Measurements from ENCODE around the gene CDH12. TPM values are rescaled to one million over a fixed set of nuclear protein-coding genes. Genes with fewer than 3 reads are reported as not detected.

CDH12 gene
- total and polyA plus RNA-seq, 2 donors (not counting 3 experiments of a cell fraction or from before 2014, with no cell fraction given), result 0.03 TPM; not detected in 1

GRCh38 chr5:22238047-22238446 lies 615.1 kb downstream of the CDH12 start:
- Histone ChIP-seq H3K79me2 (ENCODE audit: control insufficient read depth, insufficient read depth, low read length) (no peaks in the 10 kb centered on the region), H3K27ac (ENCODE audit: insufficient read depth, low read depth, low read length) (no peak overlapping the region), H3K36me3 (ENCODE audit: control insufficient read depth in 2 of 2, extremely low read depth in 1 of 2, insufficient read depth in 2 of 2, low read length in 2 of 2) (no peaks in the 10 kb centered on the region), H3K27me3 (ENCODE audit: control insufficient read depth in 2 of 2, insufficient read depth in 2 of 2, low read length in 2 of 2) (no peaks in the 10 kb centered on the region), H3K9me3 (replicated peaks; ENCODE audit: control insufficient read depth, insufficient read depth, low read length) (no peaks in the 10 kb centered on the region), H3K4me3 (replicated peaks in 1 of 3; ENCODE audit: insufficient read depth in 1 of 3, low read depth in 1 of 3, low read length in 3 of 3) (no peak overlapping the region), H3K4me2 (ENCODE audit: insufficient read depth, low read length) (no peak overlapping the region), H4K20me1 (replicated peaks; ENCODE audit: control insufficient read depth, extremely low read depth, insufficient read depth, low read length) (no peaks in the 10 kb centered on the region), H3K9ac (replicated peaks; ENCODE audit: extremely low read depth, insufficient read depth, low read length) (no peak overlapping the region), H3K4me1 (ENCODE audit: control insufficient read depth, extremely low read depth, insufficient read depth, low read length) (no peaks in the 10 kb centered on the region), H3K9me1 (replicated peaks; ENCODE audit: control insufficient read depth, extremely low read depth, insufficient read depth, low read length) (no peaks in the 10 kb centered on the region), H2AFZ (ENCODE audit: low read depth, low read length) (no peak overlapping the region)
- intact Hi-C loops (cut with micrococcal nuclease), result no loop called here
- DNase-seq (ENCODE audit: low read depth, low spot score), result no peak
- POLR2A ChIA-PET, result no interaction called here
- dilution Hi-C loops (cut with MboI; ENCODE audit: extremely low pct_ligation_motif_present, low sequenced_read_pairs), result no loop called here
- no peak for FAIRE-seq
- TF ChIP-seq, protein P1, sequence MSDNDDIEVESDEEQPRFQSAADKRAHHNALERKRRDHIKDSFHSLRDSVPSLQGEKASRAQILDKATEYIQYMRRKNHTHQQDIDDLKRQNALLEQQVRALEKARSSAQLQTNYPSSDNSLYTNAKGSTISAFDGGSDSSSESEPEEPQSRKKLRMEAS (IDR thresholded peaks at IDR 0.05; ENCODE audit: insufficient read depth, insufficient read length), result no peak
- TF ChIP-seq MYC (IDR thresholded peaks at IDR 0.05; ENCODE audit: low read depth, low read length) (no peak), POLR2AphosphoS5 (IDR thresholded peaks at IDR 0.05; ENCODE audit: insufficient read depth, low read depth, low read length) (no peak), JUN (IDR thresholded peaks at IDR 0.05; ENCODE audit: borderline replicate concordance, insufficient read depth, insufficient read length, low read depth) (no peak), EZH2 (IDR thresholded peaks at IDR 0.05; ENCODE audit: borderline replicate concordance, low read depth, low read length, severe bottlenecking) (no peak), CTCF (IDR thresholded peaks at IDR 0.05; ENCODE audit: extremely low read depth in 1 of 2, insufficient read depth in 1 of 2, low read depth in 1 of 2, low read length in 2 of 2) (no peak), POLR2A (IDR thresholded peaks at IDR 0.05; ENCODE audit: low read depth, low read length) (no peak), GATA2 (IDR thresholded peaks at IDR 0.05; ENCODE audit: insufficient read depth, insufficient read length, low read depth, low read length) (no peak), FOS (IDR thresholded peaks at IDR 0.05; ENCODE audit: borderline replicate concordance, insufficient read depth, low read length) (no peak)
- CTCF ChIA-PET, result no interaction called here
- no TSS peak for BruUV-seq (replicated peaks)

All from endothelial cell of umbilical vein (primary cell).